Right lobe of liver (tissue), 6 donors: ENCODE data around the gene RBMS3. TPM values are rescaled to one million over a fixed set of nuclear protein-coding genes. Genes with fewer than 3 reads are reported as not detected.

Experiments
- ATAC-seq, 4 donors: fragments of 200-7000 bp; cut with Tn5 transposase; one replicate each; pipeline ENCODE4 v1.9.1; 2020; ENCODE audit warnings: mild to moderate bottlenecking in 4 of 4, moderate library complexity in 4 of 4
- DNase-seq, 3 donors: peaks; one replicate each; pipeline ENCODE4 v3.0.0-alpha.2; 2020
- H3K27ac ChIP-seq, 3 donors: fragments of 200-600 bp; one replicate each; pipeline ENCODE4 v1.8.0; 2022
- H3K27me3 ChIP-seq, 2 donors: fragments of 200-600 bp; one replicate each; pipeline ENCODE4 v1.8.0; 2022
- H3K36me3 ChIP-seq, 4 donors: fragments of 200-600 bp; sonication (generic) in 1 of 4; one replicate each; pipeline versions ENCODE4 v1.5.1 to v1.8.0; 2017 to 2022; ENCODE audit warnings: control low read depth in 1 of 4
- H3K4me1 ChIP-seq, 4 donors: fragments of 200-600 bp; sonication (generic) in 1 of 4; one replicate each; pipeline versions ENCODE4 v1.5.1 to v1.8.0; 2017 to 2022; ENCODE audit warnings: control low read depth in 1 of 4
- H3K4me3 ChIP-seq, 3 donors: fragments of 200-600 bp; one replicate each; pipeline ENCODE4 v1.8.0; 2022
- H3K9me3 ChIP-seq, 4 donors: fragments of 200-600 bp; sonication (generic) in 1 of 4; one replicate each; pipeline versions ENCODE4 v1.5.1 to v1.8.0; 2017 to 2022; ENCODE audit warnings: control low read depth in 1 of 4
- CTCF ChIP-seq, 4 donors: fragments of 200-600 bp in 3 of 4; fragments of 450-650 bp in 1 of 4; IDR thresholded peaks; one replicate each; pipeline versions ENCODE4 v1.5.1 to v1.8.0; 2016 to 2022; ENCODE audit warnings: antibody characterized with exemption in 4 of 4, mild to moderate bottlenecking in 2 of 4
- POLR2A ChIP-seq: fragments of 450-650 bp; IDR thresholded peaks from one replicate; pipeline ENCODE4 v1.6.1; 2017; ENCODE audit warnings: antibody characterized with exemption, mild to moderate bottlenecking
- WGBS: methylation state at CpG from one replicate; pipeline ENCODE4 v1.1.6; 2018; ENCODE audit warnings: low coverage, low lambda C conversion rate; ENCODE audit not compliant: insufficient coverage; ENCODE audit errors: missing lambda C conversion rate; 5-methylcytosine and 5-hydroxymethylcytosine counted together
- intact Hi-C, 2 donors: fragments of 100-400 bp; cut with DNase I; formaldehyde crosslinking; loops; one replicate each; pipeline versions ENCODE4 v1.11.2 to v1.14.1; 2022
- total RNA-seq, 6 experiments: library from RNA; depleted of rRNA in 2 of 6; stranded (reverse); fragments of >200 nt in 2 of 6; fragmentation: NEBNext Ultra II Directional in 3 of 6; extraction: Animal tissue kit (Norgen Biotek cat#: 25700) in 3 of 6; gene quantifications; one replicate each; pipeline versions ENCODE4 v1.1.0 to v1.2.4, GENCODE V29; 2016 to 2023
- donor health status: DM: no; HTN: yes; CAD: no.
- donor health status: DM: no; HTN: no; CAD: no.
- donor health status: DM: no; HTN: no; CAD: no.
- donor health status: DM: no; HTN: yes; CAD: no.
- donor health status: DM: no; HTN: yes; CAD: no.

The RBMS3 gene
- total RNA-seq, 6 experiments from 2014 or later: 6.3 to 11.5 (median 8.3) TPM

- peak in 1 of 4 donors; percentile 28 for ATAC-seq
- H3K9me3 ChIP-seq: no peaks in the 10 kb centered on the region
- no peak overlapping the region for H3K4me3 ChIP-seq
- TF ChIP-seq CTCF (IDR thresholded peaks at IDR 0.05) (no peak), POLR2A (no peak)
- intact Hi-C loops: no loop called here
- no peaks in the 10 kb centered on the region for H3K36me3 ChIP-seq
- H3K27me3 ChIP-seq: no peaks in the 10 kb centered on the region
- no peak overlapping the region for H3K27ac ChIP-seq
- H3K4me1 ChIP-seq: no peaks in the 10 kb centered on the region
- WGBS: 64% methylated on average over 3 of the region's 3 CpGs
- no peak for DNase-seq
Observed at GRCh38 chr3:29318251-29318650, 37.4 kb downstream of the RBMS3 start.

GRCh38 chr3:29319262-29319661, 38.4 kb downstream of the RBMS3 start:
- WGBS: 72% methylated on average over 4 of the region's 4 CpGs

GRCh38 chr3:29319798-29320197, 38.9 kb downstream of the RBMS3 start:
- H3K4me3 ChIP-seq: no peak overlapping the region
- H3K27ac ChIP-seq: no peak overlapping the region
- H3K9me3 ChIP-seq: no peaks in the 10 kb centered on the region
- WGBS: 56% methylated on average over 2 of the region's 2 CpGs
- H3K4me1 ChIP-seq: no peaks in the 10 kb centered on the region
- TF ChIP-seq POLR2A: no peak
- TF ChIP-seq CTCF (IDR thresholded peaks at IDR 0.05): no peak
- H3K36me3 ChIP-seq: no peaks in the 10 kb centered on the region
- H3K27me3 ChIP-seq: no peaks in the 10 kb centered on the region
- intact Hi-C loops: no loop called here
- no peak for DNase-seq
- ATAC-seq: no peak

More at GRCh38 chr3:29319262-29319661, 38.4 kb downstream of the RBMS3 start:
- H3K4me3 ChIP-seq: no peak overlapping the region
- intact Hi-C loops: no loop called here
- H3K9me3 ChIP-seq: no peaks in the 10 kb centered on the region
- DNase-seq (no peak), ATAC-seq (peak in 1 of 4 donors; percentile 41)
- no peak overlapping the region for H3K27ac ChIP-seq
- H3K4me1 ChIP-seq: no peaks in the 10 kb centered on the region
- H3K27me3 ChIP-seq: no peaks in the 10 kb centered on the region
- TF ChIP-seq CTCF (IDR thresholded peaks at IDR 0.05): no peak
- TF ChIP-seq POLR2A: no peak
- H3K36me3 ChIP-seq: no peaks in the 10 kb centered on the region

GRCh38 chr3:29322586-29322985, 41.7 kb downstream of the RBMS3 start:
- DNase-seq (no peak), ATAC-seq (no peak)

More at GRCh38 chr3:29322586-29322985, 41.7 kb downstream of the RBMS3 start:
- 62% methylated on average over 3 of the region's 3 CpGs for WGBS
- Histone ChIP-seq H3K27ac (no peak overlapping the region), H3K4me3 (no peak overlapping the region), H3K27me3 (no peaks in the 10 kb centered on the region), H3K9me3 (no peaks in the 10 kb centered on the region), H3K36me3 (no peaks in the 10 kb centered on the region), H3K4me1 (peaks cover 0 to 5% (median 0%) of the 10 kb centered on the region in 4 donors)
- no peak for TF ChIP-seq POLR2A
- no peak for TF ChIP-seq CTCF (IDR thresholded peaks at IDR 0.05)
- intact Hi-C loops: no loop called here
